HG02588 (cell line): ENCODE data around the gene TULP4.

Experiments
- ATAC-seq: cut with Tn5 transposase; IDR thresholded peaks from one replicate; pipeline ENCODE4 v1.9.1; 2021; ENCODE audit warnings: mild to moderate bottlenecking, moderate library complexity; ENCODE audit not compliant: unreplicated experiment

Gene TULP4

GRCh38 chr6:158489441-158489840, 177.2 kb downstream of the TULP4 start:
- ATAC-seq: no peak

GRCh38 chr6:158492881-158493280, 180.6 kb downstream of the TULP4 start:
- ATAC-seq: no peak

GRCh38 chr6:158496700-158497099, 184.4 kb downstream of the TULP4 start:
- no peak for ATAC-seq

- ATAC-seq: no peak
Observed at GRCh38 chr6:158497620-158498019, 185.4 kb downstream of the TULP4 start.

- no peak for ATAC-seq
Observed at GRCh38 chr6:158498362-158498761, 186.1 kb downstream of the TULP4 start.

- no peak for ATAC-seq
Observed at GRCh38 chr6:158499601-158500000, 187.3 kb downstream of the TULP4 start.

- no peak for ATAC-seq
Observed at GRCh38 chr6:158500016-158500735, 187.9 kb downstream of the TULP4 start.

GRCh38 chr6:158501360-158502262, 189.3 kb downstream of the TULP4 start:
- ATAC-seq: no peak

- no peak for ATAC-seq
Observed at GRCh38 chr6:158502263-158502950, 190.1 kb downstream of the TULP4 start.

GRCh38 chr6:158503222-158503621, 191.0 kb downstream of the TULP4 start:
- ATAC-seq: no peak

GRCh38 chr6:158503846-158504245, 191.6 kb downstream of the TULP4 start:
- ATAC-seq: no peak

- ATAC-seq: no peak
Observed at GRCh38 chr6:158505194-158505593, 192.9 kb downstream of the TULP4 start.

GRCh38 chr6:158506601-158507000, 194.3 kb downstream of the TULP4 start:
- ATAC-seq: no peak

GRCh38 chr6:158507174-158507573, 194.9 kb downstream of the TULP4 start:
- ATAC-seq: no peak

GRCh38 chr6:158508450-158508849, 196.2 kb downstream of the TULP4 start:
- ATAC-seq: no peak

GRCh38 chr6:158509465-158509864, 197.2 kb downstream of the TULP4 start:
- no peak for ATAC-seq

GRCh38 chr6:158512809-158513208, 200.5 kb downstream of the TULP4 start:
- ATAC-seq: no peak

GRCh38 chr6:158514176-158514575, 201.9 kb downstream of the TULP4 start:
- ATAC-seq: no peak

- ATAC-seq: no peak
Observed at GRCh38 chr6:158514991-158515390, 202.7 kb downstream of the TULP4 start.

- no peak for ATAC-seq
Observed at GRCh38 chr6:158516098-158516497, 203.8 kb downstream of the TULP4 start.

GRCh38 chr6:158517038-158517437, 204.8 kb downstream of the TULP4 start:
- no peak for ATAC-seq
